Right lobe of liver (tissue), 6 donors: ENCODE measurements around the gene GABARAPL2. TPM values are rescaled to one million over a fixed set of nuclear protein-coding genes. Genes with fewer than 3 reads are reported as not detected.

Source experiments
- ATAC-seq, 4 donors: fragments of 200-7000 bp; cut with Tn5 transposase; one replicate each; pipeline ENCODE4 v1.9.1; 2020; ENCODE audit warnings: mild to moderate bottlenecking in 4 of 4, moderate library complexity in 4 of 4
- DNase-seq, 3 donors: peaks; one replicate each; pipeline ENCODE4 v3.0.0-alpha.2; 2020
- H3K27ac ChIP-seq, 3 donors: fragments of 200-600 bp; one replicate each; pipeline ENCODE4 v1.8.0; 2022
- H3K27me3 ChIP-seq, 2 donors: fragments of 200-600 bp; one replicate each; pipeline ENCODE4 v1.8.0; 2022
- H3K36me3 ChIP-seq, 4 donors: fragments of 200-600 bp; sonication (generic) in 1 of 4; one replicate each; pipeline versions ENCODE4 v1.5.1 to v1.8.0; 2017 to 2022; ENCODE audit warnings: control low read depth in 1 of 4
- H3K4me1 ChIP-seq, 4 donors: fragments of 200-600 bp; sonication (generic) in 1 of 4; one replicate each; pipeline versions ENCODE4 v1.5.1 to v1.8.0; 2017 to 2022; ENCODE audit warnings: control low read depth in 1 of 4
- H3K4me3 ChIP-seq, 3 donors: fragments of 200-600 bp; one replicate each; pipeline ENCODE4 v1.8.0; 2022
- H3K9me3 ChIP-seq, 4 donors: fragments of 200-600 bp; sonication (generic) in 1 of 4; one replicate each; pipeline versions ENCODE4 v1.5.1 to v1.8.0; 2017 to 2022; ENCODE audit warnings: control low read depth in 1 of 4
- CTCF ChIP-seq, 4 donors: fragments of 200-600 bp in 3 of 4; fragments of 450-650 bp in 1 of 4; IDR thresholded peaks; one replicate each; pipeline versions ENCODE4 v1.5.1 to v1.8.0; 2016 to 2022; ENCODE audit warnings: antibody characterized with exemption in 4 of 4, mild to moderate bottlenecking in 2 of 4
- POLR2A ChIP-seq: fragments of 450-650 bp; IDR thresholded peaks from one replicate; pipeline ENCODE4 v1.6.1; 2017; ENCODE audit warnings: antibody characterized with exemption, mild to moderate bottlenecking
- WGBS: methylation state at CpG from one replicate; pipeline ENCODE4 v1.1.6; 2018; ENCODE audit warnings: low coverage, low lambda C conversion rate; ENCODE audit not compliant: insufficient coverage; ENCODE audit errors: missing lambda C conversion rate; 5-methylcytosine and 5-hydroxymethylcytosine counted together
- intact Hi-C, 2 donors: fragments of 100-400 bp; cut with DNase I; formaldehyde crosslinking; loops; one replicate each; pipeline versions ENCODE4 v1.11.2 to v1.14.1; 2022
- total RNA-seq, 6 experiments: library from RNA; depleted of rRNA in 2 of 6; stranded (reverse); fragments of >200 nt in 2 of 6; fragmentation: NEBNext Ultra II Directional in 3 of 6; extraction: Animal tissue kit (Norgen Biotek cat#: 25700) in 3 of 6; gene quantifications; one replicate each; pipeline versions ENCODE4 v1.1.0 to v1.2.4, GENCODE V29; 2016 to 2023
- donor health status: DM: no; HTN: yes; CAD: no.
- donor health status: DM: no; HTN: no; CAD: no.
- donor health status: DM: no; HTN: no; CAD: no.
- donor health status: DM: no; HTN: yes; CAD: no.
- donor health status: DM: no; HTN: yes; CAD: no.

Gene GABARAPL2
- total RNA-seq, 6 experiments from 2014 or later = 33.4 to 46.5 (median 42.4) TPM

- no CpG with 5 or more reads among the region's 1 CpG for WGBS
- H3K4me3 ChIP-seq = no peak overlapping the region
- no peak for TF ChIP-seq POLR2A
- TF ChIP-seq CTCF (IDR thresholded peaks at IDR 0.05) = no peak
- peaks cover 0 to 48% (median 29%) of the 10 kb centered on the region in 4 donors for H3K36me3 ChIP-seq
- no peak overlapping the region for H3K27ac ChIP-seq
- ATAC-seq (no peak), DNase-seq (no peak)
- H3K9me3 ChIP-seq = no peaks in the 10 kb centered on the region
- intact Hi-C loops = no loop called here
- no peaks in the 10 kb centered on the region for H3K27me3 ChIP-seq
- H3K4me1 ChIP-seq = no peaks in the 10 kb centered on the region
Measured at GRCh38 chr16:75606507-75606906, 40.3 kb downstream of the GABARAPL2 start.

DNA sequence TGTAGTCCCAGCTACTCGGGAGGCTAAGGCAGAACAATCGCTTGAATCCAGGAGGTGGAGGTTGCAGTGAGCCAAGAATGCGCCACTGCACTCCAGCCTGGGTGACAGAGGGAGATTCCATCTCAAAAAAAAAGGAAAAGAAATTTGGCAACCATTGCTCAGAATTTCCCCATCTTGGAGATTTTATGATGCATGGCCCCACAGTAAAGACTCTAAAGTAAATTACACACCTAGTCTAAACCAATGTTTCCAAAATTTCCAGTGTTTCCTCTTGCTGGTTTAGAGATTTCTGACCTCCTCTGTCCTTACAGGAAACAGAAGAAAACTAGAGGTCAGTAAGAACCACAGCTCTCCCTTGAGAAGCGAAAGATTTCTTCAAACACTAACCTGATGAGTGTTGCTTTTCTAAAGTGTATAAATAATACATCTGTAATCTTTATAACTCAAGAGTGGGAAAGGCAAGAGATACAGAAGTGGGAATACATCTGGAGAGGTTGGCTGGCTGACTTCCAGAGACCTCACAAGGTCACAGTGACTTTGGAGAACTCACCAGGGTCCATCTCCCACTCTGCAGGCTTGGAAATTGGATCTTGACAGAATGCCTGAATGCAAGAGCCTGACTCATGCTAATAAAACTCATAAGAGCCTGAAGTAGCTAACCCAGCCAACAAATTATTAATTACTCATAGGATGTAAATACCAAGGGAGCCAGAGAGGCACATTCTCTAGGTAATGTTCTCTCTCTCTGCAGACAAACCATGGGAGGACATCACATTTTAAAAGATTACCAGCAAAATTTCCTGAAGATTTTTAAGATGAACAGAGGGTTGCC lies 48.1 kb downstream of the GABARAPL2 start:
- TF ChIP-seq POLR2A (no peak), CTCF (IDR thresholded peaks at IDR 0.05) (no peak)
- no peaks in the 10 kb centered on the region for H3K4me1 ChIP-seq
- no peak for ATAC-seq
- H3K9me3 ChIP-seq = no peaks in the 10 kb centered on the region
- WGBS = 100% methylated on average over 3 of the region's 4 CpGs
- H3K4me3 ChIP-seq = no peak overlapping the region
- H3K36me3 ChIP-seq = peaks cover 0 to 54% (median 20%) of the 10 kb centered on the region in 4 donors
- H3K27ac ChIP-seq = no peak overlapping the region
- intact Hi-C loops = no loop called here
- H3K27me3 ChIP-seq = no peaks in the 10 kb centered on the region
- DNase-seq = no peak

DNA sequence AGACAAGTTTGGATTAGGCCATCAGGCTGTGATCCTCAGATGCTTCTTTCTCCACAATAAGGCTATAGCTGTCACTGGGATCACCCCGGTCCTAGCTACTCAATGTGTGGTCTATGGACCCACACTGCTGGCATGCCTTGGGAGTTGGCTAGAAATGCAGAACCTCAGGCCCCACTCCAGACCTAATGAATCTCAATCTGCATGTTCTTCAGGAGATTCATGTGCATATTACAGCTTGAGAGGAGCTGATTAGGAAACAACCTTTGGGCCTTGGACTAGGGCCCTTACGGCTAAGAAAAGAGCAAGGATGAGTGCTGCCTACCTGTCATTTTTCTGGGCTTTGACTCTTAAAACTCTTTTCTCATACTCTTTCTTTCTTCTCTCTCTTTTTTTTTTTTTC lies 49.4 kb downstream of the GABARAPL2 start:
- DNase-seq = no peak
- H3K27me3 ChIP-seq = no peaks in the 10 kb centered on the region
- intact Hi-C loops = no loop called here
- H3K4me1 ChIP-seq = no peaks in the 10 kb centered on the region
- H3K36me3 ChIP-seq = peaks cover 0 to 47% (median 21%) of the 10 kb centered on the region in 4 donors
- WGBS = 100% methylated on average over 1 of the region's 2 CpGs
- TF ChIP-seq POLR2A = no peak
- TF ChIP-seq CTCF (IDR thresholded peaks at IDR 0.05) = no peak
- no peak overlapping the region for H3K27ac ChIP-seq
- H3K4me3 ChIP-seq = no peak overlapping the region
- ATAC-seq = no peak
- no peaks in the 10 kb centered on the region for H3K9me3 ChIP-seq

DNA sequence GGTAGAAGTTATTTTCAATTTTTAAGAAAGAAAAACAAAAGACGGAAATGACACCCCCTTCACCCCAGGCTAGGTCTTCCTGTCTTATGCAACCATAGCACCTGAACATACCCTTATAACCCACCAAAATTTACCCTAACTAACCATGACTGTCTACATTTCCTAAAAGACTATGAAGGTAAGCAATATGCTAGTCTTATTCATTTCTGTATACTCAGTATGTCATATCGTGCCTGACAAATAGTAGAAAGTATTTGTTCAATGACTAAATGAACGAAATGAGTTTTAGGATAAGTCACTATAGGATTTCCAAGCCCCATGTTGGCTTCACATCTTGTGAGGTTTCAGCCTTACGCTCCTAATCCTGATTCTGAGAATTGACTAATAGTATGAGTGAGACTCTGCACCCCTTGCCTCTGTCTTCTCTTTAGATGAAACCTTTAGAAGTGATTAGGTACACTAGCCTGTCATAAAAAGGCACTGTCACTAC lies 50.4 kb downstream of the GABARAPL2 start:
- intact Hi-C loops = no loop called here

More for the DNA sequence above, 50.4 kb downstream of the GABARAPL2 start:
- Histone ChIP-seq H3K36me3 (peaks cover 0 to 39% (median 20%) of the 10 kb centered on the region in 4 donors), H3K27ac (no peak overlapping the region), H3K4me3 (no peak overlapping the region), H3K9me3 (no peaks in the 10 kb centered on the region), H3K4me1 (peaks cover 0 to 1% (median 0%) of the 10 kb centered on the region in 4 donors), H3K27me3 (no peaks in the 10 kb centered on the region)
- DNase-seq (no peak), ATAC-seq (no peak)
- TF ChIP-seq POLR2A (no peak), CTCF (IDR thresholded peaks at IDR 0.05) (no peak)
- WGBS = 65% methylated on average over 4 of the region's 4 CpGs
